IPS-18a (cell line): ENCODE measurements around the gene LYRM4.
"Not testable (repeated sequence)": the region's sequence is repeated elsewhere in the genome, so short reads cannot be mapped to it uniquely, and the experiment has no call there.

ENCODE experiments used
- H3K27ac ChIP-seq: one replicate; pipeline ENCODE4 v1.5.1; 2013; ENCODE audit warnings: low read length
- H3K27me3 ChIP-seq: one replicate; pipeline ENCODE4 v1.6.1; 2013; ENCODE audit warnings: mild to moderate bottlenecking, low read length; ENCODE audit not compliant: control insufficient read depth, insufficient read depth
- H3K36me3 ChIP-seq: one replicate; pipeline ENCODE4 v1.6.1; 2013; ENCODE audit warnings: low read depth, low read length; ENCODE audit not compliant: control insufficient read depth
- H3K4me1 ChIP-seq: one replicate; pipeline ENCODE4 v1.6.1; 2013; ENCODE audit warnings: low read depth, low read length; ENCODE audit not compliant: control insufficient read depth
- H3K4me3 ChIP-seq: one replicate; pipeline ENCODE4 v1.5.1; 2013; ENCODE audit warnings: low read length
- H3K9ac ChIP-seq: one replicate; pipeline ENCODE4 v1.6.1; 2013; ENCODE audit warnings: mild to moderate bottlenecking, low read length, moderate library complexity
- H3K9me3 ChIP-seq: one replicate; pipeline ENCODE4 v1.6.1; 2013; ENCODE audit warnings: low read depth, low read length; ENCODE audit not compliant: control insufficient read depth

Gene LYRM4

DNA sequence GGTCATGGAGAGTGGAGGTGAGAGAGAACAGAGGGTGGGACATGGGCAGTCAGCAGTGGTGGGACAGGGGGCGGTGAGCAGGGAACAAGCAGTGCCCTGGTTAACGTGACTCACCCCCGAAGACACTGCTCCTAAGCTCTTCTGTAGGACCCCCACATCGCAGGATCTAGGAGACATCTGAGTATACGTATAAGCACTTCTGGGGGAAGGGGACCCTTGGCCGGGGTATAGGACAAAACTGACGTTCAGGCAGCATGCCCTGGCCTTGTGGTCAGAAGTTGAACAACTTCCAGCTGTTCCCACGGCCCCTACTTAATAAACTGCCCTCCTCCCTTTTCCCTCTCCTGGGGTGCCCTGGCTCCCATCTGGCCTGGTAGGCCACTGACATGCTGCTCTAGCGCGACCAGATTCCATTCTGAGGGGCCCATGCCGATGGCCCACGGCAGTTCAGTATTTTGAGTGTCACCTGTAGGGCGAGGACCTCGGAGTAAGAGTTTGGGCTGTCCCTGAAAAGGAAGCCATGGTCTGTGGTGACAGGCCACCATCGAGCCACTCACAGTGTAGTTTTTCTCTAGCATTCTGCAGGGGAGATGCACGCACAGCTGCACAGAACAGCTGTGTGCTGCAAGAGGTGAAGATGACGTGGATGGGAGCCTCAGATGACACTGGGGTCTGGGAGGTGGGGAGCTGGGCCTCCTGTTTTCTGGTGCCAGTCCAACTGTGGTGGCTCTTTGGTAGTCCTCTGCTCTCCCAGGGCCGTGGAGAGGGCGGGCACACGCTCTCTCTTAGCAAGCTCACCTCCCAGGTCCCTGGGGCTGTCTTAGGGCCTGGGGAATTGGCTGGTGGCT lies 137.2 kb downstream of the LYRM4 start:
- peaks cover 5% of the 10 kb centered on the region for H3K4me1 ChIP-seq
- no peak overlapping the region for H3K27ac ChIP-seq
- no peaks in the 10 kb centered on the region for H3K9me3 ChIP-seq
- H3K9ac ChIP-seq = no peak overlapping the region
- no peaks in the 10 kb centered on the region for H3K27me3 ChIP-seq
- H3K4me3 ChIP-seq = no peak overlapping the region
- H3K36me3 ChIP-seq = no peaks in the 10 kb centered on the region

DNA sequence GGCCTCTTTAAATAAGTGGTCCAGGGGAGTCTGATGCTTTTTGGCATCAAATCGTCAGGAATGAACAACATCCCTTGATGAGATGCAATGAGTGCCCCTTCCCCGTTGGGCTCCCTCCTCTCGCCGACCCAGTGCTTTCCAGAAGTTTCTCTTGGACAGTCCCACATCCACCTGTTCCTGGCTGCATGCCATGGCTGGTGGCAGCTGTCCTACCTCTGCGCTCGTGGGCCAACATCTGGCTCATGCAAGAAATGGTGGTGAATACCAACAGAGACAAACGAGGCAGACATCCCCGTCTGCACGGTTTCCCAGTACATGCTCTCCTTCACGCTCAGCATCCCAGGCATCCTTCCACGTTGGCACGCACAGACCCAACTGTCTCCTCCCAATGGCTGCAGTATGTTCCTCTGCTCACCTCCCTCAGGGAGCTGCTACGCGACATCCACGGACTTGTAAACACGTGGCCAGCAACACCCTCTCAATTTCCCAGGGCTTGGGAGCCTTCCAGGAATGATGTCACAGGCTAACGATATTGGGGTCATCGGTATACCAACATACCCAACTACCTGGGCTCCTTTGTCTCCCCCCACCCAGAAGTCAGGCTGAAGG lies 138.1 kb downstream of the LYRM4 start:
- H3K9ac ChIP-seq = no peak overlapping the region
- no peaks in the 10 kb centered on the region for H3K27me3 ChIP-seq
- H3K4me3 ChIP-seq = no peak overlapping the region
- no peaks in the 10 kb centered on the region for H3K36me3 ChIP-seq
- no peak overlapping the region for H3K27ac ChIP-seq
- H3K4me1 ChIP-seq = peaks cover 5% of the 10 kb centered on the region
- no peaks in the 10 kb centered on the region for H3K9me3 ChIP-seq

DNA sequence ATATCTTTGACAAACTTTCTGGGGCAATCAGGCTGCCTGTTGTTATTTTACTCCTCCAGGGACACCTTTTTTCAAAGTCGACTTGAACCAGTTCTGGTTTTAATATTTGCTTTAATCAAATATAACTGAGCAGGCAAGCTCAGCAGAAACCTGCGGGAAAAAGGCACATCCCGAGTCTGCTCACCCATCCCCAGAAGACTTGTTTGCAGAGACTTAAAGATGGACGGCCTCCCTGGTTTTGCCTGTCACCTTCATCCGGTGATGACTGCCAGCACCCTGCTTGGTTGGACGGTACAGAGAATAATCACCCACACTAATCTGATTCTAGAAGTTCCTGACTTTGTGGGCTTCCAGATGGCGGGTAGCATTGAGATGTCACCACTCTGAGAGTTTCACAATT lies 138.8 kb downstream of the LYRM4 start:
- Histone ChIP-seq H3K4me3 (no peak overlapping the region), H3K27ac (no peak overlapping the region), H3K36me3 (no peaks in the 10 kb centered on the region), H3K4me1 (peaks cover 5% of the 10 kb centered on the region), H3K9ac (no peak overlapping the region), H3K27me3 (no peaks in the 10 kb centered on the region), H3K9me3 (no peaks in the 10 kb centered on the region)

DNA sequence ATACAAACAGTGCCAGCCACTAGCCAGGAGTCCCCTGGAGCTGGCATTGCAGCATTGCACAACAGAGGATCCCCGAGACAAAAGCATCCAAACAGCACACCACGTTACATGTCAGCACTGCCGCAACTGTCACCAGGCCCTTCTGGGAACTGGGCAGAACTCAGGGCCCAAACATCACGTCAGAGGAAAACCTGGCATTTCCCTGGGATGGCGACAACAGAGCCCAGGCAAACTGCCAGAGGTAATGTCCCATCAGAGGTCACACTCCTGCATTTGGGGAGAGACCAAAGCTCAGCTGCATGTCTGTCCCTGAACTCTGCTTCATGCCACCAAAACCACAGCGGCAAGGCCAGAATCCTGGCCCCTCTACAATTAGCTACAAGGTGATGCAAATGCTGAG lies 139.3 kb downstream of the LYRM4 start:
- H3K27ac ChIP-seq = no peak overlapping the region
- no peaks in the 10 kb centered on the region for H3K9me3 ChIP-seq
- H3K4me1 ChIP-seq = peaks cover 5% of the 10 kb centered on the region
- H3K27me3 ChIP-seq = no peaks in the 10 kb centered on the region
- no peak overlapping the region for H3K4me3 ChIP-seq
- H3K9ac ChIP-seq = no peak overlapping the region
- no peaks in the 10 kb centered on the region for H3K36me3 ChIP-seq

DNA sequence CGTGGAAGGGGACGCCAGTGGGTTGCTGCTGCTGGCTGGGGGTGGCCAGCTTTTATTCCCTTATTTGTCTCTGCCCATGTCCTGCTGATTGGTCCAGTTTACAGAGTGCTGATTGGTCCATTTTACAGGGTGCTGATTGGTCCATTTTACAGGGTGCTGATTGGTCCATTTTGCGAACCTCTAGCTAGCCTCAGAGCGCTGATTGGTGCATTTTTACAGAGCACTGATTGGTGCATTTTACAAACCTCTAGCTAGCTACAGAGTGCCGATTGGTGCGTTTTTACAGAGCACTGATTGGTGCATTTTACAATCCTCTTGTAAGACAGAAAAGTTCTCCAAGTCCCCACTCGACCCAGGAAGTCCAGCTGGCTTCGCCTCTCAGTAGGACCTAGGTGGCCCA lies 140.2 kb downstream of the LYRM4 start:
- not testable (repeated sequence) for H3K9me3 ChIP-seq, H3K36me3 ChIP-seq, H3K9ac ChIP-seq, H3K27ac ChIP-seq, H3K27me3 ChIP-seq, H3K4me1 ChIP-seq, H3K4me3 ChIP-seq

DNA sequence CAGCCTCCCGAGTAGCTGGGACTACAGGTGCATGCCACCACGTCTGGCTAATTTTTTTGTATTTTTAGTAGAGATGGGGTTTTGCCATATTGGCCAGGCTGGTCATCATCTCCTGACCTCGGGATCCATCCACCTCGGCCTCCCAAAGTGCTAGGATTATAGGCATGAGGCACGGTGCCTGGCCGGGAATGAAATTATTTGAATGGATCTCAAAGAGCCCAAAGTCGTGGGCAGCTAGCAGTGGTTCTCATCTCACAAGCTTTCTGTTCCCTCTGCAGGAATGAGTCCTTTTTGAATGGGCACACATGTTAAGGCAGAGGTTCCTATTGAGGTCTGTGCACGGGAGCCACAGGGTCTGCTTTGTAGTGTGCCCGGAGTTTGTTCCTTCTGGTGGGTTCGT lies 140.7 kb downstream of the LYRM4 start:
- no peaks in the 10 kb centered on the region for H3K36me3 ChIP-seq
- H3K4me1 ChIP-seq = no peaks in the 10 kb centered on the region
- no peak overlapping the region for H3K4me3 ChIP-seq
- no peak overlapping the region for H3K27ac ChIP-seq
- H3K27me3 ChIP-seq = no peaks in the 10 kb centered on the region
- no peak overlapping the region for H3K9ac ChIP-seq
- no peaks in the 10 kb centered on the region for H3K9me3 ChIP-seq

DNA sequence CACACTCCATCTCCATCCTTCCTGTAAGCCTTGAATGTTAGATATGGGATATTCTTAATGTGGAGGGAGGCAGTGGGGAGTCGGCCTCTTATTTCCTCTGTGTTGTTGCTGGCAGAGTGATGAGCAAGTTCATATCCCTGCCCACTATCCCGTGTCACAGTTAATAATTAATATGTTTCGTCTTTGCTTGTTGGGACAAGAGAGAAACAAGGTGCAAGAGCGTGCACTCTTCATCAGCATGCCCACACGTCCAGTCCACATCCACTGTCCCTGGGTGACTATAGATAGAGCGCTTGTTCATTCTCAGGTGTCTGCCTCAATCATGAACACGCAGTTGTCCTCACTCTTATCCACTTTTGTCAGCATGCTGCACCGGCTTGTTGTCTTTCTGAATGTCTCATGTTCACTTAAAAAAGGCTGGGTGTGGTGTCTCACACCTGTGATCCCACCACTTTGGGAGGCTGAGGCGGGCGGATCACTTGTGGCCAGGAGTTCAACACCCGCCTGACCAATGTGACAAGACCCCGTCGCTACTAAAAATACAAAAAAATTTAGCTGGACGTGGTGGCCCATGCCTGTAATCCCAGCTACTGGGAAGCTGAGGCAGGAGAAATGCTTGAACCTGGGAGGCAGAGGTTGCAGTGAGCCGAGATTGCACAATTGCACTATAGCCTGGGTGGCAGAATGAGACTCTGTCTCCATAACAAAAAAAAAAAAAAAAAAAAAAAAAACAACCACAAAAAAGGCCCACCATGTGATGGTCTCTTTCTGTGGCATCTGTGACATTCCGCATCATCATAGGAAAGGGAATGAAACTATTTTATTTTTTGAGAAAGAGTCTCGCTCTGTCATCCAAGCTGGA lies 141.4 kb downstream of the LYRM4 start:
- no peak overlapping the region for H3K4me3 ChIP-seq
- no peak overlapping the region for H3K27ac ChIP-seq
- no peak overlapping the region for H3K9ac ChIP-seq
- no peaks in the 10 kb centered on the region for H3K9me3 ChIP-seq
- no peaks in the 10 kb centered on the region for H3K36me3 ChIP-seq
- H3K27me3 ChIP-seq = no peaks in the 10 kb centered on the region
- H3K4me1 ChIP-seq = no peaks in the 10 kb centered on the region

DNA sequence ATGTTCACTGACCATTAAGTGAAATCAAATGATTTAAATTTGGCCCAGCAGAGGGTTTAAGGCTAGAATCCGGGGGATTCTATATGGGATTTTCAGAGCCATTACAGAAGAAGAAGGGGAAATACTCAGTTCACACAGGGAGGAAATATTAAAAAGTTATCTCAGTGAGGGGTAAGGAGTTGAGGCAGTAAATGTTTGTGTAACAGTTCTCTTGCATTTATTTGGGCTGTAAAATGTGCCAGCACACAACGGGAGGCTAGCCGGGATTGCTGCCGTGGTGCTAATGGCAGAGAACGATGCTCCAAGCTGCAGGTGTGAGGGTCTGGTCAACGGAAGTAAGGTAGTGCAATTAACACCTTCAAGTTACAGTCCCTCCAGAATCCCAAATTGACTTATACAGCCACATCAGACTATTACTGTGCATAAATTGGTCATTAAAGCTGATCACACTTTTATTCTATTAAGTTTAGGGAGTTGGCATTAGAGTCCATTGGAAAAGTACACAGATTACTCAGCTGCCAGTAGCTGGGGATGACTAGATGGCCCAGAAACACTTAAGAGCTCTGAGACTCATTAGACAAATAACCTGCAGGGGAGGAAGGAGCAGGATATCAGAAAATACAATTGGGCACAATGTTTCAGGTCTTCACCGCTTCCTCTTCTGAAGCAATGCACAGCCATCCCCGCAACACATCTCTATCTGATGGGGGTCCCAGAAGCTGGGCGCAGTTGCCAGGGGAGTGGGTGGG lies 144.3 kb downstream of the LYRM4 start:
- H3K36me3 ChIP-seq = no peaks in the 10 kb centered on the region
- no peaks in the 10 kb centered on the region for H3K27me3 ChIP-seq
- no peaks in the 10 kb centered on the region for H3K9me3 ChIP-seq
- H3K4me1 ChIP-seq = no peaks in the 10 kb centered on the region
- H3K4me3 ChIP-seq = no peak overlapping the region
- H3K9ac ChIP-seq = no peak overlapping the region
- H3K27ac ChIP-seq = no peak overlapping the region

DNA sequence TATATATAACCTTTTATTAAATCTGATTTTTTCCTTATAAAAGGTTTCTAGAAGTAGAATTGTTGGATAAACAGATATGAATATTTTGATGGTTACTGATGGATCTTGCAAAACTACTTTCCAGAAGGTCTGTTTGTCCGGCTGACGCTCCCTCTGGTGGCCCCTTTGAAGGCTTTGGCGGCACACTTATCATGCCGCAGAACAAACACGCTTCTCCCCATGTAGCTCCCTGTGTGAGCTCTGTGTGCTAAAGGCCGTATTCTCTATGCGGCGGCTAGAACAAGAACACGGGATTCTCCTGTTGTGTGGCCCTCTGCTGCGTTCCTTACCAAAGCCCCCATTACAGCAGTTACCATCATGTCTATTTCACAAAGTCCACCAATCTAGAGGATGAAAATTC lies 145.6 kb downstream of the LYRM4 start:
- no peaks in the 10 kb centered on the region for H3K27me3 ChIP-seq
- no peaks in the 10 kb centered on the region for H3K9me3 ChIP-seq
- no peaks in the 10 kb centered on the region for H3K4me1 ChIP-seq
- H3K36me3 ChIP-seq = no peaks in the 10 kb centered on the region
- H3K27ac ChIP-seq = no peak overlapping the region
- H3K9ac ChIP-seq = no peak overlapping the region
- no peak overlapping the region for H3K4me3 ChIP-seq

DNA sequence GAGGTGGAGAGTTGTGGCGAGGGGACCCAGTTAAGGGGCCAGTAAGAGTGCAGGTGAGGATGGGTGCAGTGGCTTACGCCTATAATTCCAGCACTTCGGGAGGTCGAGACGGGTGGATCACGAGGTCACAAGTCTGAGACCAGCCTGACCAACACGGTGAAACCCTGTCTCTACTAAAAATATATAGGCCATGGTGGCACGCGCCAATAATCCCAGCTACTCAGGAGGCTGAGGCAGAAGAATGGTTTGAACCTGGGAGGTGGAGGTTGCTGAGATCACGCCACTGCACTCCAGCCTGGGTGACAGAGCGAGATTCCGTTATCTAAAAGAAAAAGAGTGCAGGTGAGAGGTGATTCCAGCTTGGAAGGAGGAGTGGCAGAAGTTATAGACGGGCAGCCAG lies 147.7 kb downstream of the LYRM4 start:
- no peak overlapping the region for H3K27ac ChIP-seq
- H3K9me3 ChIP-seq = no peaks in the 10 kb centered on the region
- no peaks in the 10 kb centered on the region for H3K36me3 ChIP-seq
- no peaks in the 10 kb centered on the region for H3K27me3 ChIP-seq
- no peak overlapping the region for H3K9ac ChIP-seq
- H3K4me1 ChIP-seq = no peaks in the 10 kb centered on the region
- H3K4me3 ChIP-seq = no peak overlapping the region
